Measurements from ENCODE around the gene ALG3.

Gene ALG3

DNA sequence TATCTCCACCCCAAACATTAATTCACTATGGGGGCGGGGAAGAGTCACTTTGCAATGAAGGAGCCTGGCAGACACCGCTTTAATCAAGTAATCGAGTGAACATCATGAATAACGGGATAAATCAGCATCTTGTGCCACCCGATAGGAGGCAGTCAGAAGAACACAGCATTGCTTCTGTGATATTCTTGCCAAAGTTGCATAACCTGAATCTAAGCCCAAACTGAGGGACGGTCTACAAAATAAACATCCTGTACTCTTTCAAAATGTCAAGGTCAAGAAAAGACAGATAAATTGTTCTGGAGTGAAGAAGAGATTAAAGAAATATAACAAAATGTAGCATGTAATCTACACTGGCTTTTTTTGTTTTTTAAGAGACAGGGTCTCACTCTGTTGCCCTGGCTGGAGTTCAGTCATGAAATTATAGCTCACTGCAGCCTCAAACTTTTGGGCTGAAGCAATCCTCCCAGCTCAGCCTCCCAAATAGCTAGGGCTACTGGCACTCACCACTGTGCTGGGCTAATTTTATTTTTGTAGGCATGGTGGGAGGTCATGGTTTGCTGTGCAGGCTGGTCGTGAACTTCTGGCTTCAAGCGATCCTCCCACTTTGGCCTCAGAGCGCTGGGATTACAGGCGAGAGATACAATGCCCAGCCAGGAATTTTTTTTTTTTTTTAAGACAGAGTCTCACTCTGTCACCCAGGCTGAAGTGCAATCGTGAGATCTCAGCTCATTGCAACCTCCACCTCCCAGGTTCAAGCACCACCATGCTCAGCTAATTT is 39.4 kb downstream of the ALG3 start:
- Histone ChIP-seq H3K36me3 (ENCODE audit: insufficient read depth, low read depth, low read length) (no peaks in the 10 kb centered on the region), H3K4me3 (ENCODE audit: low read length) (no peak overlapping the region), H3K9ac (ENCODE audit: low read depth, low read length) (no peak overlapping the region), H3K9me3 (ENCODE audit: insufficient read depth, low read depth, low read length) (no peaks in the 10 kb centered on the region), H3K27ac (ENCODE audit: low read length) (no peak overlapping the region), H3K4me1 (ENCODE audit: insufficient read depth, low read length) (no peaks in the 10 kb centered on the region), H3K27me3 (ENCODE audit: insufficient read depth, low read length) (no peaks in the 10 kb centered on the region)

DNA sequence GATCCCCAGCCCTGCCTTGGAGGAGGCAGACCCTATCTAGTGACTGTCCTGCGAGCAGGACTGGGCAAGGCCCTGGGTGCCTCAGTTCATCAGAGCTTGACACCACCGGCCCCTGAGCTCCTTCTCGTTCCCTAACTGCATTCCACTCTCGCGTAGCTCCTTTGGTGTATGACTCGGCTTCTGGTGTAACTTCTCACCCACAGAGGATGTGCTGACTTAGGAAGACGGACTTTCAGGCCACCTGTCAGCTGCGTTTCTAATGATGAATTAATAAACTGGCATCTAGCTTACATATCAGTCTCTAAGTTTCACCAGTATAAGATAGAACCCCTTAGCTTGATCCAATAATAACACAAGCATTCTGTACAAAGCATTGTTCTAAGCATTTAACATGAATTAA is 45.2 kb downstream of the ALG3 start:
- H3K4me1 ChIP-seq (ENCODE audit: insufficient read depth, low read length): no peaks in the 10 kb centered on the region
- no peaks in the 10 kb centered on the region for H3K27me3 ChIP-seq (ENCODE audit: insufficient read depth, low read length)
- no peaks in the 10 kb centered on the region for H3K9me3 ChIP-seq (ENCODE audit: insufficient read depth, low read depth, low read length)
- H3K4me3 ChIP-seq (ENCODE audit: low read length): no peak overlapping the region
- no peak overlapping the region for H3K27ac ChIP-seq (ENCODE audit: low read length)
- no peaks in the 10 kb centered on the region for H3K36me3 ChIP-seq (ENCODE audit: insufficient read depth, low read depth, low read length)
- H3K9ac ChIP-seq (ENCODE audit: low read depth, low read length): no peak overlapping the region

DNA sequence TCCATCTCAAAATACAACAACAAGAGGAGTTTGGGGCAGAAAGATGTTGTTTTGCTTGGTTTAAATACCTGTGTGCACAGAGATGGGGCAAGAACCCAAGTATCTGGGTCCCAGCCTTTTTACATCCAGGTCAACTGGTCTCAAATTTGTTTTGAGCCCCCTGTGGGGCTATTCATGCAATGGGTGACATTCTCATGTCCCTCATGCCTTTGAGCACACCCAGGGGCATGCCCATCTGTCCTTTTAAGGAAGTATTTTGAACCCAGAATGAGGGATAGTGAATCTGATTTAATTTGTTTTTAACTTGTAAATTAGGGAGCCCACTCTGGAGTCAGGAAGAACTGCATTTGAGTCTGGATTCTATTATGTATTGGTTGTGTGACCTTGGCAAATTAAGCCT is 47.9 kb downstream of the ALG3 start:
- Histone ChIP-seq H3K4me1 (ENCODE audit: insufficient read depth, low read length) (no peaks in the 10 kb centered on the region), H3K9me3 (ENCODE audit: insufficient read depth, low read depth, low read length) (no peaks in the 10 kb centered on the region)

DNA sequence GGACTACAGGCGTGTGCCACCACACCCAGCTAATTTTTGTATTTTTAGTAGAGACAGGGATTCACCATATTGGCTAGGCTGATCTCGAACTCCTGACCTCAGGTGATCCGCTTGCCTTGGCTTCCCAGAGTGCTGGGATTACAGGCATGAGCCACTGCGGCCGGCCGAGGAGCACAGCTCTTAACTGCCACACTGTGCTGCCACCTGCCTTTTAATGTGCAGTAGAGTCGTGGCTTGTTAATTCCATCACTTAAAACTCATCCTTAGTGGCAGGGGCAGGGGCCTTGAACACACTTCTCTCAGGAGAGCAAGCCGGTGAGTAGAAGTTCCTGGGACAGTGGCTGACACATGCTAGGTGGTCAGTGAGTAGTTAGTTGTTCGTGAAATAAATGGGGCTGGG is 50.3 kb downstream of the ALG3 start:
- Histone ChIP-seq H3K4me1 (ENCODE audit: insufficient read depth, low read length) (no peaks in the 10 kb centered on the region), H3K9me3 (ENCODE audit: insufficient read depth, low read depth, low read length) (no peaks in the 10 kb centered on the region), H3K27ac (ENCODE audit: low read length) (no peak overlapping the region), H3K36me3 (ENCODE audit: insufficient read depth, low read depth, low read length) (peaks cover 23% of the 10 kb centered on the region), H3K27me3 (ENCODE audit: insufficient read depth, low read length) (no peaks in the 10 kb centered on the region), H3K9ac (ENCODE audit: low read depth, low read length) (no peak overlapping the region), H3K4me3 (ENCODE audit: low read length) (no peak overlapping the region)

More for the DNA sequence above, 47.9 kb downstream of the ALG3 start:
- no peak overlapping the region for H3K27ac ChIP-seq (ENCODE audit: low read length)
- peaks cover 3% of the 10 kb centered on the region; the same call in 1 of the 2 replicates for H3K36me3 ChIP-seq (ENCODE audit: insufficient read depth, low read depth, low read length)
- H3K27me3 ChIP-seq (ENCODE audit: insufficient read depth, low read length): no peaks in the 10 kb centered on the region
- no peak overlapping the region for H3K9ac ChIP-seq (ENCODE audit: low read depth, low read length)
- H3K4me3 ChIP-seq (ENCODE audit: low read length): no peak overlapping the region

DNA sequence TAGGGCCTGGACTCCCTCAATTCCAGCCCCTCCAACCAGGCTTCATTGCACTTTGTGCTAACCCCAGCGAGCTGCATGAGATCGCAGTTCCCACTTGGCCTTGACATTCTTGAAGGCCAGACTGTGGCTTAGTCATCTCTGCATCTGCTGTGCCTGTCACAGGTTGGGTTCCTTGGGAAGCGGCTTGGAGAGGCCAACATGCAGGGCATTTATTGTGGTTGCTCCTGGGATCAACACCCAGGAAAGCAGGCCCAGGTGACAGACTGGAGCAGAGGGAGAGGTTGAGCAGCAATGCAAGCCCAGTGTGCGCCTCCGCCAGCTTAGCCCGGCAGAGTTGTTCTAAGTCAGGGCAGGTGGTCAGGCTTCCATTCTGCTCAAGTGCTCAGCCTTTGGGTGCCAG is 52.2 kb downstream of the ALG3 start:
- H3K36me3 ChIP-seq (ENCODE audit: insufficient read depth, low read depth, low read length): peaks cover 42% of the 10 kb centered on the region
- no peak overlapping the region for H3K4me3 ChIP-seq (ENCODE audit: low read length)
- no peaks in the 10 kb centered on the region for H3K9me3 ChIP-seq (ENCODE audit: insufficient read depth, low read depth, low read length)
- H3K9ac ChIP-seq (ENCODE audit: low read depth, low read length): no peak overlapping the region
- H3K4me1 ChIP-seq (ENCODE audit: insufficient read depth, low read length): no peaks in the 10 kb centered on the region
- no peaks in the 10 kb centered on the region for H3K27me3 ChIP-seq (ENCODE audit: insufficient read depth, low read length)
- no peak overlapping the region for H3K27ac ChIP-seq (ENCODE audit: low read length)

DNA sequence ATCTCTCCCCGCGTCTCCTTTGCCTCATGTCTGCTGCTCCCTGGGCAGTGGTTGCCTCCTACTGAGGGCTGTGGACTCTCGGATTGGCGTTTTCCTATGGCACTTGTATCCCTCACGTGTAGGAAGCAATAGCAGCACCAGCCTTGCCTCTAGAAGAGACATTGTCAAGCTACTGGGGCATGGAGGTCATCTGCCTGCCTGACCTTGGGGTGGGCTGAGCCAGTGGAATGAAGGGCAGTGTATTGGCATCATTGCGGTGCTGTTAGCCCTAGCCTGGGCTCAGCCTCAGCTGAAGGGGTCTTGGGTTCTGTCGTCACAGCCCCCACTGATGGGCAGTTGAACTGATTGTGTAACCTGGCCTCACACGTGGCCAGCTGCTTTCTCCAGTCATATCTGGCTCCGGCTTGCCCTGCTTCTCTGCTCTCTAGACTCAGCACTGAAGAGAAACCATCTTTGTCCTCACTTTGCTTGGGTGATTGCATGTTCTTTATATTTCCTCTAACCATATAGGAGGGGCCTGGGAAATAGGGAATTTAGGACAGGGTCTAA is 54.7 kb downstream of the ALG3 start:
- no peaks in the 10 kb centered on the region for H3K9me3 ChIP-seq (ENCODE audit: insufficient read depth, low read depth, low read length)
- no peaks in the 10 kb centered on the region for H3K4me1 ChIP-seq (ENCODE audit: insufficient read depth, low read length)
- peaks cover 67% of the 10 kb centered on the region for H3K36me3 ChIP-seq (ENCODE audit: insufficient read depth, low read depth, low read length)
- H3K27me3 ChIP-seq (ENCODE audit: insufficient read depth, low read length): no peaks in the 10 kb centered on the region
- no peak overlapping the region for H3K27ac ChIP-seq (ENCODE audit: low read length)
- no peak overlapping the region for H3K4me3 ChIP-seq (ENCODE audit: low read length)
- no peak overlapping the region for H3K9ac ChIP-seq (ENCODE audit: low read depth, low read length)

DNA sequence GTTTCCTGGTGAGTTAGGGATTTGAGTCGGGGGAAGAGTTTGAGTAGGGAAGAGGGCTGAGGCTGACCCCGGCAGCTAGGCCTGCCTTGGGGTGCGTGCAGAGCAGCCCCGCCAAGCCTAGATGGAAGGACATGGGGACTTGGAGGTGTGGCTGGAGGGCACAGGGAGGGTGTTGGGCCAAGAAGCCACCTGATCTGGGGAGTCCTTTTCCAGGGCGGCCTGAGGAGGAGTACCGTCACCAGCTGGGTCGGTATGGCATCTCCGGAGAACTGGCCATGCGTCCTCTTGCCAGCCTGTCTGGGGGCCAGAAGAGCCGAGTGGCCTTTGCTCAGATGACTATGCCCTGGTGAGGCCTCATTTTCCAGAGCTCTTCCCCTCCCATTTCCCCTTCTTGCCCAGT is 55.9 kb downstream of the ALG3 start:
- H3K36me3 ChIP-seq (ENCODE audit: insufficient read depth, low read depth, low read length): peaks cover 79% of the 10 kb centered on the region
- H3K27ac ChIP-seq (ENCODE audit: low read length): no peak overlapping the region

More for the DNA sequence above, 55.9 kb downstream of the ALG3 start:
- Histone ChIP-seq H3K4me3 (ENCODE audit: low read length) (no peak overlapping the region), H3K4me1 (ENCODE audit: insufficient read depth, low read length) (no peaks in the 10 kb centered on the region), H3K27me3 (ENCODE audit: insufficient read depth, low read length) (no peaks in the 10 kb centered on the region), H3K9ac (ENCODE audit: low read depth, low read length) (no peak overlapping the region), H3K9me3 (ENCODE audit: insufficient read depth, low read depth, low read length) (no peaks in the 10 kb centered on the region)

Data from iPS-20b (cell line).